MCF 10A (cell line): Measurements from ENCODE around the gene CELSR1. TPM values are rescaled to one million over a fixed set of nuclear protein-coding genes. Genes with fewer than 3 reads are reported as not detected.

Source experiments
- BruUV-seq: library from RNA; stranded (reverse); fragments of 400-500 nt; replicated peaks from 2 replicates; lab custom pipeline; 2021; lab: Mats Ljungman, UMichigan
- CTCF ChIA-PET: fragments of 300-600 bp; sonication (Branson Sonifier 250); formaldehyde crosslinking; extraction: SDS; loops from one replicate; lab custom pipeline; 2021; ENCODE audit warnings: antibody characterized with exemption, inconsistent platforms; lab: Yijun Ruan, JAX
- POLR2A ChIA-PET: fragments of 300-600, 350-650 bp; sonication (Branson Sonifier 250); formaldehyde crosslinking; extraction: SDS; loops from one replicate; lab custom pipeline; 2020; ENCODE audit warnings: antibody characterized with exemption, inconsistent platforms; lab: Yijun Ruan, JAX
- DNase-seq: peaks from one replicate; pipeline ENCODE4 v3.0.0-alpha.2; 2018; ENCODE audit not compliant: unreplicated experiment
- H3K27ac Mint-ChIP-seq: one replicate; pipeline ENCODE4 v1.8.0; 2022; ENCODE audit warnings: mild to moderate bottlenecking, low read depth, mixed read lengths; ENCODE audit not compliant: unreplicated experiment
- H3K27me3 Mint-ChIP-seq: one replicate; pipeline ENCODE4 v1.8.0; 2022; ENCODE audit warnings: mixed read lengths; ENCODE audit not compliant: insufficient read depth, unreplicated experiment
- H3K36me3 Mint-ChIP-seq: one replicate; pipeline ENCODE4 v1.8.0; 2022; ENCODE audit warnings: mild to moderate bottlenecking, moderate library complexity, mixed read lengths; ENCODE audit not compliant: insufficient read depth, unreplicated experiment
- H3K4me1 Mint-ChIP-seq: one replicate; pipeline ENCODE4 v1.8.0; 2022; ENCODE audit warnings: mixed read lengths; ENCODE audit not compliant: insufficient read depth, unreplicated experiment
- H3K4me3 Mint-ChIP-seq: one replicate; pipeline ENCODE4 v1.8.0; 2022; ENCODE audit warnings: mild to moderate bottlenecking, moderate library complexity, mixed read lengths; ENCODE audit not compliant: unreplicated experiment
- H3K9me3 Mint-ChIP-seq: one replicate; pipeline ENCODE4 v1.8.0; 2022; ENCODE audit warnings: mixed read lengths; ENCODE audit not compliant: unreplicated experiment
- CTCF ChIP-seq: fragments of 200-600 bp; IDR thresholded peaks from one replicate; pipeline ENCODE4 v1.8.0; 2022; ENCODE audit warnings: antibody characterized with exemption, mild to moderate bottlenecking; ENCODE audit not compliant: unreplicated experiment
- intact Hi-C: fragments of 100-400 bp; cut with micrococcal nuclease; formaldehyde crosslinking; loops from 2 replicates; pipeline ENCODE4 v1.14.1; 2022
- total RNA-seq: library from RNA; stranded (reverse); gene quantifications from 2 replicates; pipeline ENCODE4 v1.2.3, GENCODE V29; 2022

CELSR1 gene
- total RNA-seq, 1 experiment from 2014 or later, result 49.1 TPM

GRCh38 chr22:46389081-46389480 lies 148.3 kb downstream of the CELSR1 start:
- Mint-ChIP-seq H3K4me1 (no peaks in the 10 kb centered on the region), H3K36me3 (peaks cover 40% of the 10 kb centered on the region), H3K4me3 (no peak overlapping the region), H3K27ac (no peak overlapping the region), H3K27me3 (no peaks in the 10 kb centered on the region), H3K9me3 (no peaks in the 10 kb centered on the region)
- CTCF ChIA-PET, result interaction anchor here (1.1 kb wide), 1 partner anchor 21 kb away, joined by 5 read pairs; no protein-coding TSS in a partner anchor
- BruUV-seq, result no TSS peak
- intact Hi-C loops, result no loop called here
- DNase-seq, result no peak
- TF ChIP-seq CTCF, result no peak
- POLR2A ChIA-PET, result no interaction called here

GRCh38 chr22:46388647-46389046 lies 148.8 kb downstream of the CELSR1 start:
- ChIA-PET CTCF (interaction anchor here (1.1 kb wide), 1 partner anchor 21 kb away, joined by 5 read pairs; no protein-coding TSS in a partner anchor), POLR2A (no interaction called here)
- no peak for TF ChIP-seq CTCF
- Mint-ChIP-seq H3K27me3 (no peaks in the 10 kb centered on the region), H3K4me1 (no peaks in the 10 kb centered on the region), H3K27ac (no peak overlapping the region), H3K36me3 (peaks cover 44% of the 10 kb centered on the region), H3K4me3 (no peak overlapping the region), H3K9me3 (no peaks in the 10 kb centered on the region)
- intact Hi-C loops, result no loop called here
- DNase-seq, result no peak
- no TSS peak for BruUV-seq

- no peak for TF ChIP-seq CTCF
- intact Hi-C loops, result no loop called here
- Mint-ChIP-seq H3K4me3 (no peak overlapping the region), H3K4me1 (no peaks in the 10 kb centered on the region), H3K9me3 (no peaks in the 10 kb centered on the region), H3K27me3 (no peaks in the 10 kb centered on the region), H3K27ac (no peak overlapping the region), H3K36me3 (peaks cover 44% of the 10 kb centered on the region)
- DNase-seq, result no peak
- ChIA-PET CTCF (no interaction called here), POLR2A (no interaction called here)
- no TSS peak for BruUV-seq
Observed at GRCh38 chr22:46387748-46388147, 149.7 kb downstream of the CELSR1 start.

GRCh38 chr22:46386312-46386711 lies 151.1 kb downstream of the CELSR1 start:
- H3K27me3 Mint-ChIP-seq, result no peaks in the 10 kb centered on the region
- intact Hi-C loops, result no loop called here

More at GRCh38 chr22:46386312-46386711, 151.1 kb downstream of the CELSR1 start:
- no peak for TF ChIP-seq CTCF
- BruUV-seq, result no TSS peak
- Mint-ChIP-seq H3K27ac (peak overlapping the region; percentile 46), H3K36me3 (peaks cover 46% of the 10 kb centered on the region), H3K4me3 (no peak overlapping the region), H3K9me3 (no peaks in the 10 kb centered on the region), H3K4me1 (no peaks in the 10 kb centered on the region)
- no peak for DNase-seq
- CTCF ChIA-PET, result interaction anchor here (1.0 kb wide), 1 partner anchor 18 kb away, joined by 4 read pairs; no protein-coding TSS in a partner anchor
- POLR2A ChIA-PET, result no interaction called here
